ENCODE results near the gene CGREF1. TPM values are rescaled to one million over a fixed set of nuclear protein-coding genes. Genes with fewer than 3 reads are reported as not detected.

The CGREF1 gene
- total and polyA plus RNA-seq, 2 donors (not counting 3 experiments of a cell fraction or from before 2014, with no cell fraction given) = 2.9 to 5.8 TPM

DNA sequence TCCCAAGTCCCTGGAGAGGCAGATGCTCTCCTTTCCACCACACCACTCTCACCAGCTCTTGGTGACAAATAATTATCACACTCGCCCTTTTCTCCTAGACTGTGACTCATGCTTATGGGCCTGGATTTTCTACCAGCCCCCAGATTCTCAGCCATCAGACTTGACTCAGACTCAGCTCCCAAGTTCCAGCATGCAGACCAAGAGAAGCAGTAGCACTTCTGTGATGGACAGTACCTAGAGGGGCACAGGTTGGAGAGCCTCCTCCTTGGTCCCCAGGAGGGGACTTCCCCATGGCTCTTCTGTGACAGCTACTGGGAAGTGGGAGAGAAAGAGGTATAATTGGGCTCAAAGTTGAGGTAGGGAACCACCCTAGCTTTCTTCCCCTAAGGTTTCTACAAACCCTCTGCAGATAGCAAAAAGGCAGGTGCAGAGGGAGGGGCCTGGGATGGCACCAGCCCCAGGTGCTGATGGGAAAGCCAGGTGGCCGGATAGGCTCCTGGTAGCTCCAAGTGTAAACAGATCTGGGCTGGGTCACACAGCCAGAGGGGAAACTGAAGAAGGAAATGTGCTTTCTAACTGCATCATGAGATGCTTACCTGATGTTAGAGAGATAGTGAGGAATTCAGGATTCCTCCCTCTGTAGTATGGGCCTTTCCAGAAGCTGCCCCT, 34.0 kb upstream of the CGREF1 start:
- TF ChIP-seq JUN (IDR thresholded peaks at IDR 0.05; ENCODE audit: borderline replicate concordance, insufficient read depth, insufficient read length, low read depth) (no peak), EZH2 (IDR thresholded peaks at IDR 0.05; ENCODE audit: borderline replicate concordance, low read depth, low read length, severe bottlenecking) (no peak), GATA2 (IDR thresholded peaks at IDR 0.05; ENCODE audit: insufficient read depth, insufficient read length, low read depth, low read length) (no peak), POLR2A (IDR thresholded peaks at IDR 0.05; ENCODE audit: low read depth, low read length) (no peak), MYC (IDR thresholded peaks at IDR 0.05; ENCODE audit: low read depth, low read length) (no peak), POLR2AphosphoS5 (IDR thresholded peaks at IDR 0.05; ENCODE audit: insufficient read depth, low read depth, low read length) (no peak), MAX (IDR thresholded peaks at IDR 0.05; ENCODE audit: insufficient read depth, insufficient read length) (no peak)
- TF ChIP-seq, protein P1, sequence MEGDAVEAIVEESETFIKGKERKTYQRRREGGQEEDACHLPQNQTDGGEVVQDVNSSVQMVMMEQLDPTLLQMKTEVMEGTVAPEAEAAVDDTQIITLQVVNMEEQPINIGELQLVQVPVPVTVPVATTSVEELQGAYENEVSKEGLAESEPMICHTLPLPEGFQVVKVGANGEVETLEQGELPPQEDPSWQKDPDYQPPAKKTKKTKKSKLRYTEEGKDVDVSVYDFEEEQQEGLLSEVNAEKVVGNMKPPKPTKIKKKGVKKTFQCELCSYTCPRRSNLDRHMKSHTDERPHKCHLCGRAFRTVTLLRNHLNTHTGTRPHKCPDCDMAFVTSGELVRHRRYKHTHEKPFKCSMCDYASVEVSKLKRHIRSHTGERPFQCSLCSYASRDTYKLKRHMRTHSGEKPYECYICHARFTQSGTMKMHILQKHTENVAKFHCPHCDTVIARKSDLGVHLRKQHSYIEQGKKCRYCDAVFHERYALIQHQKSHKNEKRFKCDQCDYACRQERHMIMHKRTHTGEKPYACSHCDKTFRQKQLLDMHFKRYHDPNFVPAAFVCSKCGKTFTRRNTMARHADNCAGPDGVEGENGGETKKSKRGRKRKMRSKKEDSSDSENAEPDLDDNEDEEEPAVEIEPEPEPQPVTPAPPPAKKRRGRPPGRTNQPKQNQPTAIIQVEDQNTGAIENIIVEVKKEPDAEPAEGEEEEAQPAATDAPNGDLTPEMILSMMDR (IDR thresholded peaks at IDR 0.05; ENCODE audit: extremely low read depth in 1 of 2, insufficient read depth in 1 of 2, low read depth in 1 of 2, low read length in 2 of 2) = no peak
- H3K4me3 ChIP-seq (replicated peaks in 1 of 3; ENCODE audit: insufficient read depth in 1 of 3, low read depth in 1 of 3, low read length in 3 of 3) = no peak overlapping the region
- H3K27ac ChIP-seq (ENCODE audit: insufficient read depth, low read depth, low read length) = no peak overlapping the region
- no peak for DNase-seq (ENCODE audit: low read depth, low spot score)
- no peaks in the 10 kb centered on the region for H4K20me1 ChIP-seq (replicated peaks; ENCODE audit: control insufficient read depth, extremely low read depth, insufficient read depth, low read length)
- ChIA-PET POLR2A (no interaction called here), CTCF (interaction anchor here (1.4 to 2.1 kb wide), 3 partner anchors 17 to 40 kb away, joined by 3 to 9 read pairs (median 7); no protein-coding TSS in a partner anchor)
- H3K9me1 ChIP-seq (replicated peaks; ENCODE audit: control insufficient read depth, extremely low read depth, insufficient read depth, low read length) = no peaks in the 10 kb centered on the region
- intact Hi-C loops (cut with micrococcal nuclease) (loop anchor here (10.0 kb wide), 1 partner anchor 168 kb away; no protein-coding TSS in a partner anchor), dilution Hi-C loops (cut with MboI; ENCODE audit: extremely low pct_ligation_motif_present, low sequenced_read_pairs) (no loop called here)
- H3K4me2 ChIP-seq (ENCODE audit: insufficient read depth, low read length) = no peak overlapping the region
- H3K9me3 ChIP-seq (replicated peaks; ENCODE audit: control insufficient read depth, insufficient read depth, low read length) = no peaks in the 10 kb centered on the region
- no peaks in the 10 kb centered on the region for H3K27me3 ChIP-seq (ENCODE audit: control insufficient read depth in 2 of 2, insufficient read depth in 2 of 2, low read length in 2 of 2)
- no TSS peak for BruUV-seq (replicated peaks)
- no peak for FAIRE-seq
- no peak overlapping the region for H3K9ac ChIP-seq (replicated peaks; ENCODE audit: extremely low read depth, insufficient read depth, low read length)
- no peaks in the 10 kb centered on the region for H3K79me2 ChIP-seq (ENCODE audit: control insufficient read depth, insufficient read depth, low read length)
- H3K36me3 ChIP-seq (ENCODE audit: control insufficient read depth in 2 of 2, extremely low read depth in 1 of 2, insufficient read depth in 2 of 2, low read length in 2 of 2) = no peaks in the 10 kb centered on the region
- no peak overlapping the region for H2AFZ ChIP-seq (ENCODE audit: low read depth, low read length)
- H3K4me1 ChIP-seq (ENCODE audit: control insufficient read depth, extremely low read depth, insufficient read depth, low read length) = no peaks in the 10 kb centered on the region

All from endothelial cell of umbilical vein (primary cell).